Right cardiac atrium (tissue), 5 donors: ENCODE data around the gene NCAN. TPM values are rescaled to one million over a fixed set of nuclear protein-coding genes. Genes with fewer than 3 reads are reported as not detected.

Experiments
- ATAC-seq, 2 donors: fragments of 200-7000 bp; cut with Tn5 transposase; one replicate each; pipeline versions ENCODE4 v1.8.0 to v1.9.1; 2020; ENCODE audit warnings: moderate library complexity in 2 of 2, mild to moderate bottlenecking in 1 of 2
- DNase-seq, 3 donors: peaks; one replicate each; pipeline ENCODE4 v3.0.0-alpha.2; 2020
- H3K27ac ChIP-seq: one replicate; pipeline ENCODE4 v1.5.1; 2013; ENCODE audit warnings: mild to moderate bottlenecking, low read length, control low read depth, moderate library complexity
- H3K27me3 ChIP-seq: one replicate; pipeline ENCODE4 v1.6.1; 2013; ENCODE audit not compliant: control insufficient read depth, insufficient read depth
- H3K4me1 ChIP-seq: one replicate; pipeline ENCODE4 v1.6.1; 2013; ENCODE audit warnings: low read length; ENCODE audit not compliant: control insufficient read depth, insufficient read depth
- H3K4me3 ChIP-seq: one replicate; pipeline ENCODE4 v1.5.1; 2013; ENCODE audit warnings: low read length, control low read depth
- H3K9me3 ChIP-seq: one replicate; pipeline ENCODE4 v1.6.1; 2013; ENCODE audit warnings: low read length; ENCODE audit not compliant: control insufficient read depth
- WGBS: extraction: QIAGEN DNeasy Blood & Tissue Kit; methylation state at CpG from one replicate; pipeline ENCODE4 v1.1.7; 2013; 5-methylcytosine and 5-hydroxymethylcytosine counted together
- intact Hi-C, 4 donors: fragments of 100-400 bp; cut with DNase I; formaldehyde crosslinking; loops; one replicate each; pipeline versions ENCODE4 v1.11.0 to v1.14.0; 2022 to 2023
- polyA plus RNA-seq: library from polyadenylated mRNA; stranded (reverse); fragments of 200-250 nt; gene quantifications from one replicate; pipeline ENCODE4 v1.2.3, GENCODE V29; 2013
- total RNA-seq, 4 donors: library from RNA; stranded (reverse); fragmentation: NEBNext Ultra II Directional; extraction: Animal tissue kit (Norgen Biotek cat#: 25700); gene quantifications; one replicate each; pipeline ENCODE4 v1.2.1, GENCODE V29; 2021
- donor health status: healthy with polysubstance abuse.
- donor health status: DM: no; HTN: yes; CAD: no.
- donor health status: DM: no; HTN: no; CAD: no.
- donor health status: DM: no; HTN: yes; CAD: no; lungs with severe emphysema.
- donor health status: DM: yes; HTN: yes; CAD: no.

The NCAN gene
- total and polyA plus RNA-seq, 5 donors: not detected

GRCh38 chr19:19276386-19276785 lies 64.6 kb downstream of the NCAN start:
- WGBS: 76% methylated on average over 12 of the region's 12 CpGs
- ATAC-seq (no peak), DNase-seq (no peak)
- Histone ChIP-seq H3K27ac (no peak overlapping the region), H3K4me1 (no peaks in the 10 kb centered on the region), H3K9me3 (no peaks in the 10 kb centered on the region), H3K4me3 (no peak overlapping the region), H3K27me3 (no peaks in the 10 kb centered on the region)
- intact Hi-C loops: no loop called here

GRCh38 chr19:19276851-19277250 lies 65.1 kb downstream of the NCAN start:
- WGBS: 91% methylated on average over 20 of the region's 20 CpGs
- ATAC-seq: no peak
- H3K4me1 ChIP-seq: no peaks in the 10 kb centered on the region
- H3K27me3 ChIP-seq: no peaks in the 10 kb centered on the region
- H3K4me3 ChIP-seq: no peak overlapping the region
- intact Hi-C loops: no loop called here
- no peaks in the 10 kb centered on the region for H3K9me3 ChIP-seq
- no peak overlapping the region for H3K27ac ChIP-seq
- no peak for DNase-seq

- H3K4me3 ChIP-seq: no peak overlapping the region
- no peak for DNase-seq
- no peaks in the 10 kb centered on the region for H3K27me3 ChIP-seq
- no peaks in the 10 kb centered on the region for H3K4me1 ChIP-seq
- H3K27ac ChIP-seq: no peak overlapping the region
- ATAC-seq: no peak
- WGBS: 91% methylated on average over 7 of the region's 7 CpGs
- intact Hi-C loops: no loop called here
- H3K9me3 ChIP-seq: no peaks in the 10 kb centered on the region
Measured at GRCh38 chr19:19278315-19278714, 66.6 kb downstream of the NCAN start.

GRCh38 chr19:19279062-19279612 lies 67.4 kb downstream of the NCAN start:
- Histone ChIP-seq H3K27ac (no peak overlapping the region), H3K9me3 (no peaks in the 10 kb centered on the region), H3K4me1 (no peaks in the 10 kb centered on the region), H3K4me3 (no peak overlapping the region), H3K27me3 (no peaks in the 10 kb centered on the region)
- WGBS: 95% methylated on average over 19 of the region's 19 CpGs
- no peak for ATAC-seq
- intact Hi-C loops: no loop called here
- DNase-seq: peak in 1 of 3 donors; percentile 18

GRCh38 chr19:19279853-19280252 lies 68.1 kb downstream of the NCAN start:
- Histone ChIP-seq H3K4me1 (no peaks in the 10 kb centered on the region), H3K27me3 (no peaks in the 10 kb centered on the region), H3K4me3 (no peak overlapping the region), H3K9me3 (no peaks in the 10 kb centered on the region), H3K27ac (no peak overlapping the region)
- WGBS: 96% methylated on average over 16 of the region's 16 CpGs
- intact Hi-C loops: no loop called here
- ATAC-seq: no peak
- DNase-seq: no peak

- no peaks in the 10 kb centered on the region for H3K9me3 ChIP-seq
Measured at GRCh38 chr19:19280561-19280960, 68.8 kb downstream of the NCAN start.

GRCh38 chr19:19285686-19286085 lies 73.9 kb downstream of the NCAN start:
- WGBS: 92% methylated on average over 10 of the region's 10 CpGs
- H3K4me1 ChIP-seq: no peaks in the 10 kb centered on the region

More at GRCh38 chr19:19280561-19280960, 68.8 kb downstream of the NCAN start:
- intact Hi-C loops: no loop called here
- Histone ChIP-seq H3K27ac (no peak overlapping the region), H3K27me3 (no peaks in the 10 kb centered on the region), H3K4me1 (no peaks in the 10 kb centered on the region), H3K4me3 (no peak overlapping the region)
- ATAC-seq (no peak), DNase-seq (peak in 1 of 3 donors; percentile 38)
- 86% methylated on average over 16 of the region's 16 CpGs for WGBS

GRCh38 chr19:19292607-19293006 lies 80.8 kb downstream of the NCAN start:
- 98% methylated on average over 5 of the region's 5 CpGs for WGBS
- no peak for ATAC-seq
- DNase-seq: no peak

More at GRCh38 chr19:19285686-19286085, 73.9 kb downstream of the NCAN start:
- H3K27me3 ChIP-seq: no peaks in the 10 kb centered on the region
- intact Hi-C loops: no loop called here
- no peak for ATAC-seq
- peak in 1 of 3 donors; percentile 6 for DNase-seq
- no peak overlapping the region for H3K27ac ChIP-seq
- no peaks in the 10 kb centered on the region for H3K9me3 ChIP-seq
- H3K4me3 ChIP-seq: no peak overlapping the region

GRCh38 chr19:19294914-19295313 lies 83.2 kb downstream of the NCAN start:
- 89% methylated on average over 4 of the region's 4 CpGs for WGBS
- DNase-seq: no peak
- intact Hi-C loops: no loop called here
- Histone ChIP-seq H3K27me3 (no peaks in the 10 kb centered on the region), H3K4me3 (no peak overlapping the region), H3K27ac (no peak overlapping the region), H3K4me1 (no peaks in the 10 kb centered on the region), H3K9me3 (no peaks in the 10 kb centered on the region)
- ATAC-seq: no peak

More at GRCh38 chr19:19292607-19293006, 80.8 kb downstream of the NCAN start:
- intact Hi-C loops: no loop called here
- Histone ChIP-seq H3K9me3 (no peaks in the 10 kb centered on the region), H3K27me3 (no peaks in the 10 kb centered on the region), H3K4me1 (no peaks in the 10 kb centered on the region), H3K4me3 (no peak overlapping the region), H3K27ac (no peak overlapping the region)

GRCh38 chr19:19296953-19297689 lies 85.4 kb downstream of the NCAN start:
- DNase-seq: no peak
- H3K9me3 ChIP-seq: no peaks in the 10 kb centered on the region
- no peaks in the 10 kb centered on the region for H3K27me3 ChIP-seq
- H3K27ac ChIP-seq: no peak overlapping the region
- intact Hi-C loops: no loop called here
- H3K4me3 ChIP-seq: no peak overlapping the region
- H3K4me1 ChIP-seq: no peaks in the 10 kb centered on the region
- 90% methylated on average over 19 of the region's 19 CpGs for WGBS
- ATAC-seq: no peak

GRCh38 chr19:19297759-19298158 lies 86.0 kb downstream of the NCAN start:
- H3K4me1 ChIP-seq: no peaks in the 10 kb centered on the region
- 63% methylated on average over 9 of the region's 9 CpGs for WGBS
- no peak for DNase-seq
- no peak for ATAC-seq
- intact Hi-C loops: no loop called here
- H3K4me3 ChIP-seq: no peak overlapping the region
- no peaks in the 10 kb centered on the region for H3K9me3 ChIP-seq
- no peaks in the 10 kb centered on the region for H3K27me3 ChIP-seq
- H3K27ac ChIP-seq: no peak overlapping the region
